ENCODE measurements around the gene SRP14. TPM values are rescaled to one million over a fixed set of nuclear protein-coding genes. Genes with fewer than 3 reads are reported as not detected.

Gene SRP14
- total RNA-seq, 1 experiment from 2014 or later, result 200 TPM

DNA sequence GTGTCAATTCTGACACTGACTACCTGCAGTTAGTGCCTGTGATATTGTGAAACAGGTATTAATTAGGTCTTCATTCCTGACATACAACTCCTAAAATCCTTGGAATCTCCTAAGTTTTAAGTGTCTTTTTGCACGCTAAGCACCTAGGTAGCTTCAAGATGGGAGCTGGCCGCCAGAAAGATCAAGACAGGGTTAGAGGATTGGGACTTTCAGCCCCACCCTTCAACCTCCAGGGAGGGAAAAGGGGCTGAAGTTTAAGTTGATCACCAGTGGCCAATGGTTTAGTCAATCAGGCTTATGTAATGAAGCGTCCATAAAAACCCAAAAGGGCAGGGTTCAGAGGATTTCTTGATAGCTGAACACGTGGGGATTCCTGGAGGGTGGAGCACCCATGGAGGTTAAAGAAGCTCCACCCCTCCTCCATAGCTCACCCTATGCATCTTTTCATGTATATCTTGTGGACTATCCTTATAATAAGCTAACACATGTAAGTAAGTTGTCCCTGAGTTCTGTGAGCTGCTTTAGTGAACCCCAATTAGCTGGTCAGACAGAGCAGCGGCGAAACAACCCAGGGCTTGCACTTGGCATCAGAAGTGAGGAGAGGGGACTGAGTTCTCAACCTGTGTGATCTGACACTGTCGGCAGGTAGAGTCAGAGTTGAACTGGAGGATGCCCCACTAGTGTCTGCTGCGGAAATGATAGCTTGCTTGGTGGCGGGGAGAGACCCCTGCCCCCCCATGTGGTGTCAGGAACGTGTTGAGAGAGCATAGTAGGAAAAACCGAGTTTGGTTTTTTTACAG lies 12.8 kb upstream of the SRP14 start:
- Mint-ChIP-seq H3K36me3 (ENCODE audit: insufficient read depth in 1 of 3, low read depth in 3 of 3) (no peaks in the 10 kb centered on the region; a peak in 2 of 7 replicates), H3K4me3 (no peak overlapping the region), H3K27ac (peak overlapping the region in 1 of 3 experiments; percentile 67; a peak in 1 of 7 replicates), H3K9me3 (no peaks in the 10 kb centered on the region; a peak in 1 of 5 replicates), H3K27me3 (ENCODE audit: low read depth) (peaks cover 3% of the 10 kb centered on the region; the same call in 1 of the 2 replicates), H3K4me1 (peaks cover 49 to 52% of the 10 kb centered on the region in 2 experiments)
- peaks cover 3% of the 10 kb centered on the region for H3K23me2 ChIP-seq (ENCODE audit: insufficient read length, low read depth, low read length, poor library complexity, severe bottlenecking)
- no peak overlapping the region for H3T11ph ChIP-seq (ENCODE audit: low read length)
- H2BK120ac ChIP-seq (ENCODE audit: low read depth, low read length, poor library complexity, severe bottlenecking), result no peak overlapping the region
- H2BK20ac ChIP-seq (ENCODE audit: low read depth, low read length, poor library complexity, severe bottlenecking), result no peak overlapping the region
- H2AFZ ChIP-seq (ENCODE audit: low read length), result no peak overlapping the region
- no CpG with 5 or more reads among the region's 11 CpGs for WGBS (ENCODE audit: extremely low coverage, insufficient read length, low lambda C conversion rate)
- no peaks in the 10 kb centered on the region for H3K79me2 ChIP-seq (ENCODE audit: insufficient read depth, low read length)
- no peak overlapping the region for H3K14ac ChIP-seq (ENCODE audit: insufficient read depth, low read length)
- no peak overlapping the region for H2BK15ac ChIP-seq (ENCODE audit: low read depth, low read length)
- no peak for DNase-seq
- no peak overlapping the region for H3K18ac ChIP-seq (ENCODE audit: insufficient read length, low read depth, low read length)
- no peak overlapping the region for H3K9ac ChIP-seq (ENCODE audit: extremely low read depth, insufficient read length, low read length)
- H3K56ac ChIP-seq (ENCODE audit: insufficient read length, low read depth, low read length), result no peak overlapping the region
- H3K23ac ChIP-seq (ENCODE audit: insufficient read length, low read depth, low read length), result no peak overlapping the region
- H2AK5ac ChIP-seq (ENCODE audit: insufficient read length, low read length), result no peak overlapping the region
- H4K91ac ChIP-seq (ENCODE audit: insufficient read length, low read depth, low read length), result no peak overlapping the region
- H3K27ac ChIP-seq (ENCODE audit: insufficient read length, low read depth, low read length), result no peak overlapping the region
- H3K27me3 ChIP-seq (ENCODE audit: insufficient read depth, low read length), result no peaks in the 10 kb centered on the region
- H4K5ac ChIP-seq (ENCODE audit: insufficient read length, low read depth, low read length), result no peak overlapping the region
- no peaks in the 10 kb centered on the region for H4K20me1 ChIP-seq (ENCODE audit: control insufficient read depth, insufficient read depth, insufficient read length)
- H4K8ac ChIP-seq (replicated peaks; ENCODE audit: insufficient read length, low read depth, low read length), result no peak overlapping the region
- H2BK5ac ChIP-seq (ENCODE audit: insufficient read length, low read length), result no peak overlapping the region
- H3K9me3 ChIP-seq (ENCODE audit: control insufficient read depth, low read depth, low read length), result no peaks in the 10 kb centered on the region
- no peak overlapping the region for H2BK12ac ChIP-seq (ENCODE audit: insufficient read length, low read depth, low read length)
- no peaks in the 10 kb centered on the region for H3K79me1 ChIP-seq (ENCODE audit: insufficient read depth, low read depth, low read length, poor library complexity, severe bottlenecking)
- H3K4me1 ChIP-seq (ENCODE audit: insufficient read depth, low read length), result peaks cover 2% of the 10 kb centered on the region; the same call in 1 of the 2 replicates
- no peak overlapping the region for H3K4ac ChIP-seq (ENCODE audit: low read depth, low read length)
- no peak overlapping the region for H3K4me2 ChIP-seq (ENCODE audit: insufficient read depth, insufficient read length, low read length)
- TF ChIP-seq, protein P1, sequence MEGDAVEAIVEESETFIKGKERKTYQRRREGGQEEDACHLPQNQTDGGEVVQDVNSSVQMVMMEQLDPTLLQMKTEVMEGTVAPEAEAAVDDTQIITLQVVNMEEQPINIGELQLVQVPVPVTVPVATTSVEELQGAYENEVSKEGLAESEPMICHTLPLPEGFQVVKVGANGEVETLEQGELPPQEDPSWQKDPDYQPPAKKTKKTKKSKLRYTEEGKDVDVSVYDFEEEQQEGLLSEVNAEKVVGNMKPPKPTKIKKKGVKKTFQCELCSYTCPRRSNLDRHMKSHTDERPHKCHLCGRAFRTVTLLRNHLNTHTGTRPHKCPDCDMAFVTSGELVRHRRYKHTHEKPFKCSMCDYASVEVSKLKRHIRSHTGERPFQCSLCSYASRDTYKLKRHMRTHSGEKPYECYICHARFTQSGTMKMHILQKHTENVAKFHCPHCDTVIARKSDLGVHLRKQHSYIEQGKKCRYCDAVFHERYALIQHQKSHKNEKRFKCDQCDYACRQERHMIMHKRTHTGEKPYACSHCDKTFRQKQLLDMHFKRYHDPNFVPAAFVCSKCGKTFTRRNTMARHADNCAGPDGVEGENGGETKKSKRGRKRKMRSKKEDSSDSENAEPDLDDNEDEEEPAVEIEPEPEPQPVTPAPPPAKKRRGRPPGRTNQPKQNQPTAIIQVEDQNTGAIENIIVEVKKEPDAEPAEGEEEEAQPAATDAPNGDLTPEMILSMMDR (conservative IDR thresholded peaks at IDR 0.05), result no peak
